DMS153 (cell line): ENCODE measurements around the gene IGF1.

Source experiments
- DNase-seq: peaks from one replicate; lab custom pipeline; 2025; lab: John Stamatoyannopoulos, UW

The IGF1 gene

DNA sequence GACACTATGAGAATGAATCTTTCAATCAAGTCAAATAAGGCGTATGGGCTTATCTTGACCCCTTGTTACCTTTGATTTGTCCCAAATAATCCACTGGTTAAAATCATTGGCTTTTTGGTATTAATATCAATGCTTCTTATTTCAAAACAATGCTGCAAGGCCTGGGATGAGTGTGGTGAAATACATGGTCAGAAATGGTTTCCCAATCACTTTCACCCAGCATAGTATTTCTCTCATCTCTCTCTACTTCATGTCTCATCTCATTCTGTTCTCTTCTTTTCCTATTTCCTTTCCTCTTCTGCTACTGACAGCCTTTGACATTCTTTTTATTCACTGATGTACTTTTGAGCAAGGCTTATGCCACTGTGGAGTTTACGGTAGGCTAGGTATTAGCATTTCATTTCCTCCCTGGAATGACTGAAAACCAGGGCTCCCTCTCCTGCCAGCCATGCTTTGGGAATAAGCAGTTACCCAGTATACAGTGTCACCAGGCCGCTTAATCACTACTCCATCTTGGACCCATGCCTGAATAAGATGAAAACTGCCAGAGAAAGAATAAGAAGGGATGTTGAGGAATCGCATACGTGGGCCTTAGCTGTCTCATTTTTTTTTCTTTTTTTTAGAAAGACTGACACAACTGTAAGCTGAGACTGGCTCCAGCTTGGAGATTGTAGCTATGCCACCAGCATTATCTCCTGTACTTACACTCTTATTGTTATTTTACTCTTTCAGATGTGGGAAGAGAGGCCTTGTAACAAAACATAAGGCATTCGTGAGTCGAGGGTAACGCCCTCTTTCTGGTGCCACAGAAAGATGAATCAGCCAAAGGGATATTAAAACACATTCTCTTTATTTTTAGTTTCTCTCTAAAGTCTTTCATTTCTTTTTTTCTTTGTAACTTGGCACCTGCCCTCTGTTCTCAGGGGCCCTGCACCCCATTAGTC, 53.5 kb downstream of the IGF1 start:
- no peak for DNase-seq

GRCh38 chr12:102425109-102426039, 55.0 kb downstream of the IGF1 start:
- DNase-seq: no peak

DNA sequence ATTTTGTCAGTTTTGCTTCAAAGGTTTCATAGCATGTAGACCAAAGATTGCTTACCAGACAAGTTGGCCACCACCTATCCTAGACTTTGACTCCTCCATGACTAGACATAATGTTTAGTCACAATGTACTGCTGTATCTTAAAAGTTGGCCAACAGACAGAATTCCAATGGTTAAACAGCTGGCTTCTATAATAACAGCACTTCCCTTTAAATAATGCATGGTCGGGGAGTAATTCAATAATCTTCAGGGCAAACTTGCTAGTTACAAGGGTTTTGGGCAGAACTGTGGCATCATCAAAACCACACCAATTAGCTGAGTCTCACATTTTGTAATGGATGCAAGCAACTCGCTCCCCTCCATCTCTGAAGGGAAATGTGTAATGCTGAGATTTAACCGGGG, 56.9 kb downstream of the IGF1 start:
- DNase-seq: no peak

DNA sequence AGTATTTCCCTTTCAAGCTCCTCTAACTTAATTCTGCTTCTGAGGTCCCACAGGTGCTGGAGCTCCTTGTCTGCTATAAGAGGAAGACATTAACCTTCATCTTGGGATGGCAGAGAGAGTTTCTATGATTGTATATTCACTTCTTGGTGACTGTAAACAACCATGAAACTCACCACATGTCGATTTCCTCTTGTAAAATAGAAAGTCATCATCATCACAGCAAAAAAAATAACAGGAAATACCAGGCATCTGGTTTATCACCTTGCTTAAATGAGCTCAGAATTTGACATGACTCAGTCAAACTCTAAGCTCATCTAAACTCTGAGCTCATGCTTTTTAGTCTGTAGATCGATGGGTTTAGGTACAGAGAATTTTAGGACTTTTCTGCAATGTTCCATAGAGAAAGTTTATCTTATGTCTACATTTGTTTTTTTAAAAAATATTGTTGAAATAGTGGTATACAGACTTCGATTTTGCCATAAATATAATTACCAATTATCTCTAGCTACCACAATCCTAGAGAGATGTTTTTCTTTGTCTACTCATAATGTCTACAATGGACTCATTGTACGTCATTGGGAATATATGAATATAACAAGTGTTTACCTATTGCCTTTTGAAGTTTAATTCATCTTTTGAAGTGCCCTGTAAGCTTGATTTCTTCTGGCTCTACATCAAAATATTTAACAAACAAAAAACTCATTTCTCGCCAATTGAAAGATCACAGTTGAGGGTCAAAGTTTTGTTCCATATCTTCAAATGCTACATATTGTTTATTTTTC, 58.4 kb downstream of the IGF1 start:
- DNase-seq: no peak

DNA sequence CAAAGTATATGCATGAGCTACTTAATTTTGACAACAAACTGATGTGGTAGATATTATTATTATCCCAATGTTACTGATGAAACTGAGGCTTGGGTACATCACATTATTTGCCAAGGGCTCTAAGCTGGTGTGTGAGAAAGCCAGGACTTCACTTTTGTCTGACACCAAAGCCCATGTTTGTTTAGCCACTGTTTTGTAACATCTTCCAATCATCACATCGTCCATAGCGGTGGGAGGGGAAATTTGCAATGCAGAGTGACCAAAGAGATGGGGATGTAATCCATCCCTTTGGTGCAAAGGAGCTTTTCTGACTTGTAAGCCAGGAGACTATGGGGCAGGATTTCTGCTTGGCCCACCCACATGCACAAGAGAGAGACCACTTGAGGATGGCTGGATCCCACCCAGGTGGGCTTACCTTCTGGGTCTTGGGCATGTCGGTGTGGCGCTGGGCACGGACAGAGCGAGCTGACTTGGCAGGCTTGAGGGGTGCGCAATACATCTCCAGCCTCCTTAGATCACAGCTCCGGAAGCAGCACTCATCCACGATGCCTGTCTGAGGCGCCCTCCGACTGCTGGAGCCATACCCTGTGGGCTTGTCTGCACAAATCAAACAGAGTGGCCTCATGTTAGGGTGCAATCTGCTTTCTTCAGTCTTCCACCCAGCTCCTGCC, 61.1 kb downstream of the IGF1 start:
- no peak for DNase-seq

DNA sequence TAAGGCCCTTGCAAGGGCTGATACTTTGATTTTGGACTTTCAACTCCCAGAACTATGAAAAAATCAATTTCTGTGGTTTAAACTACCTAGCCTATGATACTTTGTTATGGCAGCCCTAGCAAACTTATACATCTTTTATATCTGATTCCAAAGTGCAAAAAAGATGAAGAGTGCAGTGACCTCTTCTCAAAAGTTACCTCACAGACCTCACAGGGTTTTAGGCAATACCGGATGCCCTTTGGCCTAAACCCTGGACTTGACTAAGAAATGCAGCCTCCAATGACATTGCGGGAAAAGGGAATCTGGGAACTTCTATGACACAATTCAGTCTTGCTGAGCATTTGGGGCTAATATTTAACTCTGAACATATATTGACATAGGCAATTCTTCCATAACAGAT, 63.3 kb downstream of the IGF1 start:
- no peak for DNase-seq

DNA sequence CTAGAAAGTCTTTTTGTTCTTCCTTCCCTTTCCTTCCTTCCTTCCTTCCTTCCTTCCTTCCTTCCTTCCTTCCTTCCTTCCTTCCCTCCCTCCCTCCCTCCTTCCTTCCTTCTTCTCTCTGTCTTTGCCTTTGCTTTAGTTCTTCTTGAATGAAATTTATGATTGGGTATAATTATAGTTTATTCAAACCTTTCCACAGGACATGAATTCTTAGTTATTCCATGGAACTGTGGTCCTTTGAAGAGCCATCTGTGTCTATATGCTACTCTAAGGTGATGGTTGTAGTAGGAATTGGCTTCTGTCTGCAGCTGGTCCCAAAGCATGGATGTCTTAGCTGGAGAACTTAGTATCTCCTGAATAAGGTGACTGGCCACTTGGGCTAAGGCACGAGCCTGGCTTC, 64.8 kb downstream of the IGF1 start:
- no peak for DNase-seq

GRCh38 chr12:102413396-102413795, 67.0 kb downstream of the IGF1 start:
- DNase-seq: no peak

- DNase-seq: no peak
Measured at GRCh38 chr12:102410511-102410910, 69.9 kb downstream of the IGF1 start.

GRCh38 chr12:102408487-102409297, 71.7 kb downstream of the IGF1 start:
- no peak for DNase-seq

DNA sequence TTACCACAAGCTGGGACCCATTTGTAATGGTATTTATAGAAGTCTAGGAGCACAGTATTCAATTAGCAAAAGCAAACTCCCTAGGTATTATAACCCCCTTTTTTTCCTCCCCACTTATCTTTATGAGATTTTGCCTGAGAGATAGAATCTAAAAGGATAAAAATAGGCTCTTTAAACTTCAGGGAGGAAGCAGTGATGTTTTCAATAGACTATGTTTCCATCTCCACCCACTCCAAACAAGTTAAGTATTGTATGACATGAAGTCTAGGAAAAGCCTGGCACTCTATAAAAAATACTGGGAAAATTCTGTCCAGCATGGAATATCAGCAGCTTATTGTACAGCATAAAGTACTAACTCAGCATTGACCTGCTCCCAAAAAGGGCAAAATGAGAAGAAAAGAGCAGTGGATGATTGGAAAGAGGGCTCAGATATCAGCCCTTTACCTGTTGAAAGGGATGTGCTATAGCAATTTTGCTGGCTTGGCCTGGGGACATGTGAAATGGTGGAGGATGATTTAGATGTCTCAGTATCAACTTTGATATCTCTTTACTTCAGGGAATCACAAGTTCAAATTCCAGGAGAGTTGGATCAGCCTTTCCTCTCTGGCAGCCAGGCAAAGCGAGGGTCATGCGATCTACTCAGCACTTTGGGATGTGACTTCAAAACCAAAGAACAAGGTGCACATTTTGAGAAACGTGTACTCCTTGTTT, 72.4 kb downstream of the IGF1 start:
- DNase-seq: no peak

DNA sequence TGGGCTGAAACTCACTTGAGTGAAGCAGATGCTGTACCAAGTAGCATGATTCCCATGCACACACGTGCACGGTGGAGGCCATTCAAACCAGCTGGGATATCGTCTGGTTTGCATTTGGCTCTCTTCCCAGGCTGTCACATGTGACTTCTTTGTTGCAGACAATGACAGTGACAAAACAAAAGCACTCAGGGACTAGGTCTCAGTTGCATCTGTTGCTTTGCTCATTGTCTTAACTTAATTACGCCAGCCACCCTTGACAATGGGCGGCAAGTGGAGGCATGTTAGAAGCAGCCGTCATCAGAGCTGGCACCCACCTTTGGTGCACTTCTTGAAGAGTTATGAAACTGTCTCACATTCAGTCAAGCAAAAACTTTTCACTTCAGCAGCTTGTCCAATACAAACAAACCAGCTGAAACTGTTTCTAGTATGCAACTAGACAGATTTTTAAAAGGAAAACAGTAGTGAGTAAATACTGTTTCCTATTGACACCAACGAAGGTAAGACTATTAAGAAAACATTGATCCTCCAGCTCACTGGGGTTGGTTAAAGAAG, 74.3 kb downstream of the IGF1 start:
- peak; percentile 95 for DNase-seq

DNA sequence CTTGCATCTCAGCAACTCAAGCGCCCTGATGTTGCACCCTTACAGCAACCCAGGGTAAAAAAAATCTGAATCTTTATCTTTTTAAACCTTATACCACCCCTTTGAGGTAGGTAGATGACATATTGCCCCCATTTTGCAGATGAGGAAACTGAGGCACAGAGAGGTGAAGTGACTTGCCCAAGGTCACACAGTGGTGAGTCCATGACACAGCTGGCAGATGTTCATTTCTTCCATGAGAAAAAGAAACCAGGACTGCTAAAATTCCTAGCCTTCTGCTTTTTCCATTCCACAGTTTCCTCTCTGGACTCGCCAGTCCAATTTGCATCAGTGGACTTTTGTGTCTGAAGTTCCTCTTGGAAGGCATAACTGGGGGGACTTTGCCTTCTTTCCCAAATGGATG, 79.3 kb downstream of the IGF1 start:
- no peak for DNase-seq

DNA sequence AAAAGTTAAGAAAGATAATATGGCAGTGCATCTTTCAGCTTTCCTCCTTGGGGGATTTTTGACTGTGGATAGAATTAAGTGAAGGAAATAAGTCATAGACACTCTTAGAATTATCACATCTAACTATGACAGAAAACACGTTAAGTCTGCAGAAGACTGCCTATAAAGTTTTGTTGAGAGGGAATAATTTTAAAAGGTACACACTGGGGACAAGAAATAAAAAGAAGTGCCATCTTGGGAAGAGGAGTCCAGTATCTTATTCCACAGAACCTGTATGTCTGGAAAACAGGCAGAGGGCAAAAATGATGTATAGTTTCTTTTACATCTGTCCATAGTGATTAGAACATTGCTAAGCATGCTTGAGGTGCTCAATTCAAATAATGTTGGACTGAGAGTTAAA, 80.7 kb downstream of the IGF1 start:
- DNase-seq: no peak

DNA sequence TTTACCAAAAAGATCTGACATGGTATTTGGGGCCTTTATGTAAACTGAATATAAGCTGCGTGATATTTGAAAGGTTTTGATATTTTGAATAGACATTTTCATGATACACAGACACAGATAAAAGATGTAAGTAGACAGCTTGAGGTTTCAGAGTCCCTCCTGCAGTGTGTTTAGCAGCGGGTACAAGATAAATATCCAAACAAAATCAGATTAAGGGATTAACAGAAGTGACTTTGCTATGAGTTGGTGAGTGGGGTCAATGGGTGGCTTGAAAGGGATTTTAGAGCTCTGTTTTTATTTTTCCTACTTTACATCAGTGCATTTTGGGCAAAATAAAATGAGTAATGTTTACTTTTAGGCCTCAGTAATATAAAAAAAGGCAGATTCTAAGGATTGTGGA, 84.1 kb downstream of the IGF1 start:
- no peak for DNase-seq

GRCh38 chr12:102394200-102394599, 86.2 kb downstream of the IGF1 start:
- peak; percentile 4 for DNase-seq

GRCh38 chr12:102390068-102390467, 90.3 kb downstream of the IGF1 start:
- no peak for DNase-seq

DNA sequence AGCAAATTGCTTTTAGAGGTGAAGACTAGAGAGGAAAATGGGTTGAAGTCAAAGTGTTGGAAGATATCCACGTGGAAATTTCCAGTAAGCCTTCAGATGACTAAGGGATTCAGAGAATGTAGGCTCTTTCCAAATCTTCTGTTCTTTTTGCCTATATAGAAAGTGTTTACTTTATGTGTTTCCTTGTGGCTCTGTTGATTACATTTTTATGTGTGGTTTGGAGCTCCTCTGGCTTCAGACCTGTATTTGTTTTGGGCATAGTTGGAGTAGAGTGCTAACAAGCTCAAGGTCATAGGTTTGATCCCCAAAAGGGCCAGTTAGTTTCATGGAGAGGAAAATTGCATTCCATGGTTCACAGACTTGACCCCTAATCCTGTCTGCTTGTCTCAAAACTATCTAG, 91.9 kb downstream of the IGF1 start:
- no peak for DNase-seq

DNA sequence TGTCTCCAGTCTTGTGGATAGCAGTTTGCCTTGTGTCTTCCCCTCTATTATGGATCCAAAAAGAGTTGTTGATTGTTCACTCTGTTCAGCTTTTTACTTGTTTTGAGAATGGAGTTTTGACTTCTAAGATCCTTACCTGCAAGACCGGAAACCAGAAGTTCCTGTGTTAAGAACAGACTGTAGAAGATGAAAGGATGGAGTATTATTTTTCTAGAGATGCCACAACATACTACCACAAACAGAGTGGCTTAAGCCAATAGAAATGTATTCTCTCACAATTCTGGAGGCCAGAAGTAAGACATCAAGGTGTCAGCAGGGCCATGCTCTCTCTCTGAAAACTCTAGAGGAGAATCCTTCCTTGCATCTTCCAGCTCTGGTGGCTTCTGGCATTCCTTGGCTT, 95.0 kb downstream of the IGF1 start:
- no peak for DNase-seq
